GM12892 (cell line): ENCODE results near the gene MAGI2.

ENCODE experiments used
- POLR2A ChIP-seq: IDR thresholded peaks from 2 replicates; pipeline ENCODE4 v1.6.1; 2011; ENCODE audit warnings: low read depth, low read length, control low read depth
- POLR2AphosphoS5 ChIP-seq: IDR thresholded peaks from 2 replicates; pipeline ENCODE4 v1.6.1; 2011; ENCODE audit warnings: low read depth, low read length, control low read depth
- TAF1 ChIP-seq: IDR thresholded peaks from 2 replicates; pipeline ENCODE4 v1.6.1; 2011; ENCODE audit warnings: low read depth, mild to moderate bottlenecking, control low read depth, low read length, borderline replicate concordance

- TF ChIP-seq POLR2A (no peak), POLR2AphosphoS5 (no peak), TAF1 (no peak)
Observed at GRCh38 chr7:79302293-79302692, 151.2 kb downstream of the MAGI2 start.
